Measurements from ENCODE around the gene MECR.

Gene MECR

GRCh38 chr1:29193879-29194455 is 36.8 kb downstream of the MECR start:
- CTCF ChIA-PET, result interaction anchor here (1.0 to 16.2 kb wide), 4 partner anchors 9 to 314 kb away, joined by 3 to 327 read pairs (median 114); partner anchors contain the start of gene SRSF4
- no peak overlapping the region for H3K4me3 ChIP-seq (ENCODE audit: low read depth, low read length)
- DNase-seq (ENCODE audit: low read depth, low spot score), result no peak
- TF ChIP-seq CTCF (IDR thresholded peaks at IDR 0.05; ENCODE audit: insufficient read depth, low read length, missing control alignments), result no peak
- POLR2A ChIA-PET, result interaction anchor here (1.6 kb wide), 1 partner anchor 12 kb away, joined by 3 read pairs; the partner anchor contains the start of gene SRSF4

GRCh38 chr1:29190718-29191117 is 40.0 kb downstream of the MECR start:
- no peak for TF ChIP-seq CTCF (IDR thresholded peaks at IDR 0.05; ENCODE audit: insufficient read depth, low read length, missing control alignments)
- no peak overlapping the region for H3K4me3 ChIP-seq (ENCODE audit: low read depth, low read length)
- ChIA-PET CTCF (interaction anchor here (0.8 to 14.1 kb wide), 2 partner anchors 8 to 11 kb away, joined by 3 to 216 read pairs; partner anchors contain the start of gene SRSF4), POLR2A (no interaction called here)
- DNase-seq (ENCODE audit: low read depth, low spot score), result no peak

GRCh38 chr1:29186707-29187106 is 44.0 kb downstream of the MECR start:
- H3K4me3 ChIP-seq (ENCODE audit: low read depth, low read length), result no peak overlapping the region
- POLR2A ChIA-PET, result no interaction called here
- TF ChIP-seq CTCF (IDR thresholded peaks at IDR 0.05; ENCODE audit: insufficient read depth, low read length, missing control alignments), result no peak
- CTCF ChIA-PET, result interaction anchor here (1.1 to 11.3 kb wide), 3 partner anchors 11 to 305 kb away, joined by 5 to 216 read pairs (median 6); no protein-coding TSS in a partner anchor
- DNase-seq (ENCODE audit: low read depth, low spot score), result no peak

GRCh38 chr1:29186252-29186651 is 44.5 kb downstream of the MECR start:
- ChIA-PET POLR2A (interaction anchor here (0.6 kb wide), 1 partner anchor 610 kb away, joined by 4 read pairs; no protein-coding TSS in a partner anchor), CTCF (interaction anchor here (0.6 to 11.3 kb wide), 4 partner anchors 11 to 305 kb away, joined by 3 to 216 read pairs (median 6); no protein-coding TSS in a partner anchor)
- no peak for DNase-seq (ENCODE audit: low read depth, low spot score)
- no peak for TF ChIP-seq CTCF (IDR thresholded peaks at IDR 0.05; ENCODE audit: insufficient read depth, low read length, missing control alignments)
- no peak overlapping the region for H3K4me3 ChIP-seq (ENCODE audit: low read depth, low read length)

GRCh38 chr1:29183287-29183686 is 47.4 kb downstream of the MECR start:
- TF ChIP-seq CTCF (IDR thresholded peaks at IDR 0.05; ENCODE audit: insufficient read depth, low read length, missing control alignments), result no peak
- ChIA-PET CTCF (interaction anchor here (2.5 to 11.3 kb wide), 3 partner anchors 14 to 302 kb away, joined by 15 to 216 read pairs (median 46); no protein-coding TSS in a partner anchor), POLR2A (no interaction called here)
- no peak for DNase-seq (ENCODE audit: low read depth, low spot score)
- no peak overlapping the region for H3K4me3 ChIP-seq (ENCODE audit: low read depth, low read length)

GRCh38 chr1:29181413-29182225 is 49.1 kb downstream of the MECR start, which contains the start of gene SRSF4:
TSS of gene SRSF4 (minus strand) at chr1:29181900. CDS start at chr1:29181752, 148 bp downstream.
- POLR2A ChIA-PET, result interaction anchor here (0.5 to 2.0 kb wide), 14 partner anchors 11 to 601 kb away, joined by 3 to 15 read pairs (median 4); partner anchors contain the start of gene TMEM200B
- peak; percentile 93 for TF ChIP-seq CTCF (IDR thresholded peaks at IDR 0.05; ENCODE audit: insufficient read depth, low read length, missing control alignments)
- peak; percentile 86 for DNase-seq (ENCODE audit: low read depth, low spot score)
- CTCF ChIA-PET, result interaction anchor here (0.7 to 11.3 kb wide), 24 partner anchors 8 to 1526 kb away, joined by 3 to 216 read pairs (median 4); partner anchors contain the start of genes MECR and TMEM200B
- peak within 1 kb of the TSS; percentile 95 for H3K4me3 ChIP-seq (ENCODE audit: low read depth, low read length)

Measured in AG04449 (cell line).